Loucy (cell line): ENCODE data around the gene MAML3.

Experiments used
- EZH2phosphoT487 ChIP-seq: fragments of 200-600 bp; IDR thresholded peaks from 2 replicates; pipeline ENCODE4 v1.6.1; 2018; ENCODE audit warnings: antibody characterized with exemption, mild to moderate bottlenecking, moderate library complexity, borderline replicate concordance
- TF ChIP-seq, protein P1 (sequence below): fragments of 200-600 bp; sonication (generic); conservative IDR thresholded peaks from 2 replicates; pipeline ENCODE4 v1.5.1; 2014; ENCODE audit warnings: mild to moderate bottlenecking, antibody characterized with exemption, low read length

DNA sequence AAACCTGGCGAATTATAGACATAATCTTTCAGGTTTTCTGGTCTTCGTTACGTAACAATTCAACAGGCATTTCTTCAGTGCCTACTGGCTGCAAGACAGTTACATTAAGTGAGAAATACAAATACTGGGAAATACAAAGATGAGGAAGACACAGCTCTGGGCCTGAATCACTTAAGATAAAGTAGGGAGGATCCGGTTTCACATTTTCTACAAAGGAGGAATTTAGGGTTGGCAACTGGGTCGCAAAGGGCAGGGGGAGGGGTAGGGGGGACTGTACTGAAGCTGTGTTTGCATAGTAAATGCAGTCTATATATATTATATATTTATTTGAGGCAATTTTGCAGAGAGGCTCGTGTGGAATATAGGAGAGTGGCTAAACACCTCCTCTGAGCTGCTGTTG, 107.4 kb downstream of the MAML3 start:
- no peak for TF ChIP-seq EZH2phosphoT487
- TF ChIP-seq, protein P1, sequence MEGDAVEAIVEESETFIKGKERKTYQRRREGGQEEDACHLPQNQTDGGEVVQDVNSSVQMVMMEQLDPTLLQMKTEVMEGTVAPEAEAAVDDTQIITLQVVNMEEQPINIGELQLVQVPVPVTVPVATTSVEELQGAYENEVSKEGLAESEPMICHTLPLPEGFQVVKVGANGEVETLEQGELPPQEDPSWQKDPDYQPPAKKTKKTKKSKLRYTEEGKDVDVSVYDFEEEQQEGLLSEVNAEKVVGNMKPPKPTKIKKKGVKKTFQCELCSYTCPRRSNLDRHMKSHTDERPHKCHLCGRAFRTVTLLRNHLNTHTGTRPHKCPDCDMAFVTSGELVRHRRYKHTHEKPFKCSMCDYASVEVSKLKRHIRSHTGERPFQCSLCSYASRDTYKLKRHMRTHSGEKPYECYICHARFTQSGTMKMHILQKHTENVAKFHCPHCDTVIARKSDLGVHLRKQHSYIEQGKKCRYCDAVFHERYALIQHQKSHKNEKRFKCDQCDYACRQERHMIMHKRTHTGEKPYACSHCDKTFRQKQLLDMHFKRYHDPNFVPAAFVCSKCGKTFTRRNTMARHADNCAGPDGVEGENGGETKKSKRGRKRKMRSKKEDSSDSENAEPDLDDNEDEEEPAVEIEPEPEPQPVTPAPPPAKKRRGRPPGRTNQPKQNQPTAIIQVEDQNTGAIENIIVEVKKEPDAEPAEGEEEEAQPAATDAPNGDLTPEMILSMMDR: no peak
